ENCODE data around the gene SBDS. TPM values are rescaled to one million over a fixed set of nuclear protein-coding genes. Genes with fewer than 3 reads are reported as not detected.

The SBDS gene
- total RNA-seq, 1 experiment from 2014 or later, result 50.1 TPM

DNA sequence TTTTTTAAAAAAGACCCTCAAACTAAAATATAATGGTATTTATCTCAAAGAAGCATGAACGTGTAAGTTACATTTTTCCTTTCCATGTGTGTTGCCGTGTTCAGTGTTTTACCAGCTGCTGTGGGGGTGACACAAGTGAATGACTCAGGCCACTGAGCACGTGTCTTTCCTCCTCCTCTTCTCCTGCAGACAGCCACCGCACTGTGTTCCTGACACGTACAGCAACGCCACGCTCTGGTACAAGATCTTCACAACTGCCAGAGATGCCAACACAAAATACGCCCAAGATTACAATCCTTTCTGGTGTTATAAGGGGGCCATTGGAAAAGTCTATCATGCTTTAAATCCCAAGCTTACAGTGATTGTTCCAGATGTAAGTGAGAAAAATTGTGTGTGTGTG lies 44.6 kb downstream of the SBDS start:
- Histone ChIP-seq H3K27ac (ENCODE audit: low read depth, low read length) (no peak overlapping the region), H3K4me2 (ENCODE audit: low read length) (no peak overlapping the region), H3K9ac (ENCODE audit: low read length) (no peak overlapping the region), H3K4me1 (ENCODE audit: control insufficient read depth in 1 of 2, insufficient read depth in 2 of 2, low read length in 2 of 2) (peaks cover 12 to 22% of the 10 kb centered on the region in 2 experiments), H3K9me2 (ENCODE audit: insufficient read depth) (no peaks in the 10 kb centered on the region), H3K4me3 (replicated peaks in 1 of 2; ENCODE audit: low read depth in 1 of 2, low read length in 2 of 2) (no peak overlapping the region), H2AFZ (ENCODE audit: low read depth, low read length, poor library complexity, severe bottlenecking) (no peak overlapping the region), H3K36me3 (ENCODE audit: control insufficient read depth in 1 of 2, insufficient read depth in 2 of 2, low read length in 2 of 2) (peaks cover 34 to 48% of the 10 kb centered on the region in 2 experiments), H3K27me3 (ENCODE audit: insufficient read depth, low read length) (no peaks in the 10 kb centered on the region), H3K79me2 (ENCODE audit: insufficient read depth, low read length) (peaks cover 4% of the 10 kb centered on the region; the same call in 1 of the 2 replicates), H4K20me1 (ENCODE audit: insufficient read depth) (no peaks in the 10 kb centered on the region), H3K9me3 (ENCODE audit: control insufficient read depth in 1 of 2, insufficient read depth in 1 of 2, low read depth in 1 of 2, low read length in 2 of 2) (no peaks in the 10 kb centered on the region)
- POLR2A ChIA-PET, result no interaction called here
- RAD21 ChIA-PET (ENCODE audit: low non-redundant PET in 1 of 2, low total read pairs in 2 of 2, uncharacterized antibody in 2 of 2, unreplicated experiment in 2 of 2), result no interaction called here
- TF ChIP-seq ELF1 (IDR thresholded peaks at IDR 0.05; ENCODE audit: borderline replicate concordance, low read depth) (no peak), SP1 (IDR thresholded peaks at IDR 0.05; ENCODE audit: low read depth) (no peak), ZBTB33 (IDR thresholded peaks at IDR 0.05; ENCODE audit: extremely low read depth, insufficient replicate concordance, low read length) (no peak), POLR2A (IDR thresholded peaks at IDR 0.05; ENCODE audit: borderline replicate concordance, extremely low read depth, insufficient read depth, insufficient read length) (no peak), MAX (IDR thresholded peaks at IDR 0.05) (no peak), FOSL1 (IDR thresholded peaks at IDR 0.05; ENCODE audit: low read depth) (no peak), EZH2 (IDR thresholded peaks at IDR 0.05) (no peak), EZH2phosphoT487 (IDR thresholded peaks at IDR 0.05; ENCODE audit: borderline replicate concordance) (no peak), ATF3 (IDR thresholded peaks at IDR 0.05) (no peak)
- ATAC-seq, result no peak
- no TSS peak for BruUV-seq (replicated peaks)
- no peak for DNase-seq (ENCODE audit: low read depth, low spot score)
- CTCF ChIA-PET, result no interaction called here
- intact Hi-C loops (cut with micrococcal nuclease), result no loop called here

Measured in HCT116 (cell line).